ENCODE results near the gene AK1.

Gene AK1

DNA sequence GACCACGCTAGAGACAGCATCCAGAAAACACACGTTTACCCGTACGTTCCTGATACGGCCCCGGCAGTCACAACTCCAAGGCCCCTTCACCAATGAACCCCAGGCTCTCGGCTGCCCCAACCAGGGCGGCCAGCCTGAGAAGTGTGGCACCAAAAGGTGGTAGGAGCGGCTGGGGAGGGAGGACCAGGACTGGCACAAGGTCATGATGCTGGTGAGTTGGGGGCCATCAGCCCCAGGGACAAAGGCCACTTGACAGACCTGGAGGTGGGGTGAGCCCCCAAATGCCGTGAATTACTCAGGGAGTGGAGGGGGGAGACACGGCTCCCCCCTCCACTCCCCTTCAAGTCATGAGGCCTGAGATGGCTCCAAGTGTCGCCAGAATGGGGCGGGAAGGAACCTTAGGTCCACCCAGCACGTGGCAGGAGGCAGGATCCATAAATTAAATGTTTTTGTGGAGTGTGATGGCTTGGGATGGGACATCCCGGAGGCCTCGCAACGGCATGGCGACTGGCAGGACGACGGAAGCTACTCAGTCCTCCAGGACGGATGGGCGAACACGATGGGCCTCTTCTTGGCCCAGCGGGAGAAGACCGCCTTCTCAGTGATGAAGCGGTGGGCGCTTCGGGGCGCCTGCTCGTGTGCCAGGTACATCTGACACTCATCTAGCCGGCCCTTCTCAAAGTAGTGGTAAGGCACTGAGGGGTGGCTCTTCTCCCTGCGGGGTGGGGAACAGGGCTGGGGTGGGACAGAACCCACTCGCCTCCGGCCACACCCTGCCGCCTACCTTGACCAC, 30.6 kb upstream of the AK1 start:
- DNase-seq, result no peak

DNA sequence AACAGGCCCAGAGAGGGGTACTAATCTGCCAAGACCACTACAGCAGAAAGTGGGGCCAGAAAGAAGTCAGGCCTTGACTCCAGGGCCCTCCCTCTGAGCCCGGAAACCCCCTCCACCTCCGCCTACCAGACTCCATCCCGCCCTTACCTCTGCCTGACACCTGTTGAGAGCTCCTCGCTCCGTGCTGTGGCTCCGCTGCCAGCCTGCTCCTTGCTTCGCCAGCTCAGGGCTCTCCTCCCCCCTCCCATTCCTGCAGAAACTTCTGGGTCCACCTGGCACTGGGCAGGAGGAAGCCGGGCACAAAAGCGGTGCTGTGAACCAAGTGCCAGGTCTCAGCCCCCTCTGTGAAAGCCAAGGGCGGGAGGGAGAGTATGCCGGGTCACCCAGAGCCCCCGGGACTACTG, 28.3 kb upstream of the AK1 start:
- peak; percentile 88 for DNase-seq

DNA sequence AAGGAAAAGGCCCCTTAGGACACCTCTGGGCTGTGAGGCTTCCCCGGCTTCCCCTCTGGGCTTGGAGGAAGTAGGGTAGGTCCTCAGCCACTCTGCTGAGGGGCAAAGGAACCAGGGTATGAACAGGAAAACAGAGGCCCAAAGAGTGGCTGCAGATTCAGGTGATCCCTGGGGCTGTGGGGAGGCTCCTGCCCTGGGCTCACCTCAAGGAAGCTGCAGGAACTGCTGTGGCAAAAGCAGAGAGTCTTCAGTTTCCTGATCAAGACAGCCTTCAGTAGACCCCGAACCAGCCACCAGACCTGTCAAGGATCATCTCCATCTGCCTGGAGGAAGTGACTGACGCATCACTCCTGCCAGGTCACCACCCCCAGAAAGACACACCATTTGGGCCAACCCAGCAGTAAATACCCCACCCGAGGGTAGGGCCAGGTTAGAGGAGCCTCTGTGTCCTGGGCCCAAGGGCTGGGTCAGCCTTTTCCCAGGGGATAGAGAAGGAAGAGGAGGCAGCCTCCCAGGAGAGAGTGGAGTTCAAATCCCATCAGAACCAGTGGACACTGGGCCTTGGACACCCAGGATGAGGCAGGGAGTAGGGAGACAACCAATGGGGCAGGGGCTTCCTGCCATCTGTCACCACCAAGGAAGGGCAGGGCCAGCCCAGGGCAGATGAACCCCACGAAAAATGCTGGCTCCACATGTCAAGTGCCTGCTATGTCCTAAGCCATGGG, 27.7 kb upstream of the AK1 start:
- DNase-seq, result peak; percentile 82

- no peak for DNase-seq
These were observed 27.1 kb upstream of the AK1 start for GRCh38 chr9:127904561-127905003.

- peak; percentile 88 for DNase-seq
These were observed 26.3 kb upstream of the AK1 start for GRCh38 chr9:127903557-127904475.

- DNase-seq, result peak; percentile 90
These were observed 21.9 kb upstream of the AK1 start, which contains the start of gene ST6GALNAC6 for GRCh38 chr9:127899128-127899943. Gene ST6GALNAC6 (minus strand): TSS chr9:127899603. CDS start chr9:127897981, 1,622 bp downstream.

DNA sequence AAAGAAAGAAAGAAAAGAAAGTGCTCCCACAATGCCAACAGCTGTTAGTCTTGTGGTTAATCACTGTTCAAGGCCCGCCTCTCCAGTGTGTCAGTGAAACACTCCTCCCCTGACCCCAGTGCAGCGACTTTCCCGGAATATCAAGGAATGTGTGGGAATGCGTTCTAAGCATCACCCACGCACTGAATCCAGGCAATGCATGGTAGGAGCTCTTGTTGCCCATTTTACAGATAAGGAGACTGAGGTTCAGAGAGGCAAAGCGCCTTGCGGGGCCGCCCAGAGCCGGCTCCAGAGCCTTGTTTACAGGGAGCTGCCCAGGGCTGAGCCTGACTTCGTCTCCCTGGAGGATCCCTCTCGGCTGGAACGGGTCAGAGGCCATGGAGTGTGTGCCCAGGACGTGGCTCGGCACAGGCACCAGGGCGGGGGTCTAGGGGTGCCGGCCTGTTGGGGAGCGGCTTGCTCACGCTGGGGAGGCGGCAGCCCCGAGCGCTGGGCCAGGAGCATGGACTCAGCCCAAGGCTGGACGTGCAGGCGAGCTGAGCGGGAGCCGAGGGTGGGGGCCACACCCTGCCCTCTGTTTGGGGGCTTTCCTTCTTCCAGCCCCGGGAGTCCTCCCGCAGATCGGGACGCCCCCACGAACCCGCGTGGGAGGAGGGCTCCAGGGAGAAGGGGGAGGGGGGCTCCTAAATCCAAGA, 21.1 kb upstream of the AK1 start:
- DNase-seq, result no peak

- DNase-seq, result no peak
These were observed 19.8 kb upstream of the AK1 start for GRCh38 chr9:127897193-127897692.

GRCh38 chr9:127896395-127897192, 19.1 kb upstream of the AK1 start:
- DNase-seq, result no peak

DNA sequence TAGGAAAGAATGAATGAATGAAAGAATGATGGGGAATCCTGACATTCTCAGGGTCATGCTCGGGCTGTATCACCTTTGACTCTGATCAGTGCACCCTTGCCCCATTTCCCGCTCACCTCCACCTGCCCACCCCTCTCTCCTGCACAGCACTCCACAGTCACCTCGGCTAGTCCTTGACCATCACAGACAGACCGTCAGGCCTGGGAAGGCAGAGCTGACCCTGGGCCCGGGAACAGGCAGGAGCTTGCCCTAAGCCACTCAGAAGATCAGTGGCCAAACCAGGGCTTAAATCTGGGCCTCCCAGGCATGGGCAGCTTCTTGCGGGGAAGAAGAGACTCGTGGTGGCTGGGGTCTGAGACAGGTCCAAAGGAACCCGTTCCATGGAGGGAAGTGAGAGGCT, 18.3 kb upstream of the AK1 start:
- no peak for DNase-seq

- DNase-seq, result no peak
These were observed 15.9 kb upstream of the AK1 start for GRCh38 chr9:127893392-127893791.

DNA sequence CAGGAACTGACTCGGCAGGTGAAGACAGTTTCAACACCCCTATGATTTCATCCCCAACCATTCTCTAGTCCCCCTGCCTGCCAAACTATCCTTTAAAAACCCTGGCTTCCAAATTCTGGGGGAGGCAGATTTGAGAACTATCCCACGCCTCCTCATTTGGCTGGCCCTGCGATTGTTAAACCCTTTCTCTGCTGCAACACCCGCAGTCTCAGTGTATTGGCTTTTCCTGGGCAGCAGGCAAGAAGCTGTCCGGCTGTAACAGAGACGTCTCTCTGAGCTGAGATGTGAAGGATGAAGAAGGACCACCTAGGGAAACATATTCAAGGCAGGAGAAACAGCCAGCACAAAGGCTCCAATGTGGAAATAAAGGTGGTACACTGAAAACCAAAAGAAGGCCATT, 15.4 kb upstream of the AK1 start:
- no peak for DNase-seq

DNA sequence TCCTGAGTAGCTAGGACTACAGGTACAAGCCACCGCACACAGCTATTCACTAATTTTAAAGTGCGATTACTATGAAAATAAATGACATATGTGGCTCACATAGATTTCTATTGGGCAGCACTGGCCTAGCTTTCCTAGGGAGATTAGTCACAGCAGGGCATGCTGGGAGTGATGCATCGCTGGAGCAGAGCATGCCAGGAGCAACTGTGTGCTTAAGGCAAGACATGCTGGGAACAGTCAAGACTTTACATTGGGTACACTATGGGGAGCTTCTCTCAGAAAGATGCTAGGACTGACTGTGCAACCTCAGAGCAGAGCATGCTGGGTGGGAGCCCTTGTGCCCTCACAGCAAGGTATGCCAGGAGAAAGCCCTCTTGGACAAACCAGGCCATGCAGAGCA, 12.6 kb upstream of the AK1 start:
- DNase-seq, result no peak

- DNase-seq, result no peak
These were observed 10.3 kb upstream of the AK1 start for GRCh38 chr9:127887792-127888191.

DNA sequence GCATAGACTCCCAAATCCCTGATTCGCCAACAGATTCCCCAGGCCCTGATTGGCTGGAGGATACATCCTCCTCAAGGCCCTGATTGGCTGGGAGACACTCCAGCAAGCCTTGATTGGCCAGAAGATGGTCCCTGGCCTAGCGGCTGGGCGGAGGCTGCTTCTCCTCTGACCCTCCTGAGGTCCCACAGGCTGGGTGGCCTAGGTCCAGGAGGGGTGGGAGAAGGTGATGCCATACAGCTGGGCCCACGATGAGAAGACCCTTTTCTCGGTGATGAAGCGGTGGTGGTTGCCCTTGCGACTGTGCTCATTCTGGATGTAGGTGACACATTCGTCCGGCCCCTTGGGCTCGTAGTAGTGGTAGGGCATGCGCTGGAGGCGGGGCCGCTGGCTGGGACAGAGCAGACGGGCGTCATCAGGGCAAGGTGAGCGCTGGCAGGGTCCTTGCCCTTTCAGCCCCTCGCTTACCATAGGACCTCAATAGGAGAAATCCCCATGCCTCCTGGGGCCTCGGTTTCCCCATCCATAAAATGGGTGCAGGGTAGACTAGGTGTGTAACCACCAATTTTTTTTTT, 9.0 kb upstream of the AK1 start:
- no peak for DNase-seq

GRCh38 chr9:127885508-127886281, 8.2 kb upstream of the AK1 start:
- DNase-seq, result no peak

DNA sequence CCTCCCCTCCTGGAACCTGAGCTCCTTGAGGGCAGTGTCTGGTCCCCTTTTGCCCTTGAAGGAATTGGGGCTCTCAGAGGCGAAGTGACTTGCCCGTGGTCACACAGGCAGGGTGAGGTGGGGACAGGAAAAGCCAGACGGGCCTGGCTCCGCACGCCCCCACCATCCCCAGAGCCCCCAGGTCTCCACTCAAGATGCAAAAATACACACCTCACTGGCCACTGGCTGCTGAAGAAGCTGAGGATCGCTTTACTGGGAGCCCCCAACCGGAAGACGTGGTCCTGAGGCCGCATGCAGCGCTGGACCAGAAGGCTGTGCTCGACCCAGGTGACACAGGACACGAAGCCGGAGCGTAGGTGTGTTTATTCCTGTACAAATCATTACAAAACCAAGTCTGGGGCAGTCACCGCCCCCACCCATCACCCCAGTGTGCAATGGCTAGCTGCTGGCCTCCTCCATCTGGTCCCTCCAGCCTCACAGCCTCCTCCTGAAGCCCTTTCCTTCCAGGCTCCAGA, 7.6 kb upstream of the AK1 start:
- DNase-seq, result no peak

DNA sequence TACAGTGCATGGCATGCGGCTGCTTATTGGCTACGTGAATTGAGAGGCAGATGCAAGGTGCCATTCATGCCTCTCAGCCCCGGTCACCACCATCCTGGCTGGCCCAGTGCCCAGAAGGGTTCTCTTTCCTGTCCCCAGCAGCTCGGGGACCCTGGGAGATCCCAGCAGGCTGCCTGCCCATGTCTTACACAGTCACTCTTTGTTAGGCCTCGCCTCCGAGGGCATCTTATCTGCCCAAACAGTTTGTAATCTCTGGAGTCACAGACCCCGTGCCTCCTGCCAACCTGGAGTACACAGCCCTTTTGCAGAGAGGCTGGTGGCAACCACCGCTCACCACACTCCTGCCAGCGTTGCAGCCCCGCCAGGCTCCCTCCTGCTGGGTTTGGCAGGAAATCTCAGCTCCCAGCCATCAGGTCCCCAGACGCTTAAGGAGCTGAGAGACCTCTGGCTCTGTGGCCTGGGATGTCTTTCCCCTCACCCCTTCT, 7.0 kb upstream of the AK1 start:
- DNase-seq, result no peak

DNA sequence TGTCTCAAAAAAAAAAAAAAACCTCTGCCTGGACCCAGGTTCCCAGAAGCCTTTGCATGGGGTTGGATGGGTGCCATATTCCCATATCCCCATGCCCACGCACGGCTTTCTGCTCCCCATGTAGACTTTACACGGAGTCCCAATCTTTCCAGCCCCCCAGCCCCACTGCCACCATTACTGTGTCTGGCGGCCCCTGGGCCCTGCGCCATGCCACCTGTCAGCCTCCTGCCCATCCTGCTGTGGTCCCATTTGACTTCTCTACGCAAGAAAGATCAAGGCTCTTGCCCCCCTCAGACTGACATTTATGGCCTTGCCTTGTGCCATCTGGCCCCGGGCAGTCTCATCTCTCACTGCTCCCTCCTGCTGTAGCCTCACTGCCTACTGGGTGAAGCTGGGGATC, 6.5 kb upstream of the AK1 start:
- no peak for DNase-seq

Measured in activated effector memory CD4-positive, alpha-beta T cell treated with anti-CD3 and anti-CD28 coated beads, Interleukin-2, amount 50 U/mL, for 16 hours (primary cell).